H1 (cell line): ENCODE results near the gene SIRT6. TPM values are rescaled to one million over a fixed set of nuclear protein-coding genes. Genes with fewer than 3 reads are reported as not detected.

Experiments
- CTCF ChIA-PET: fragments of 300-600 bp; sonication (Branson Sonifier 250); formaldehyde crosslinking; loops from one replicate; lab custom pipeline; 2021; ENCODE audit not compliant: partially characterized antibody; lab: Charles Lee
- POLR2A ChIA-PET: fragments of 300-600 bp; sonication (Branson Sonifier 250); formaldehyde crosslinking; loops from one replicate; lab custom pipeline; 2021; ENCODE audit warnings: inconsistent platforms; ENCODE audit not compliant: partially characterized antibody; lab: Charles Lee
- DNase-seq, 2 experiments: peaks; one replicate each; pipeline versions ENCODE4 v3.0.0 to v3.0.0-alpha.2; 2010 to 2022; ENCODE audit warnings: low spot score in 2 of 2, low read depth in 1 of 2, mixed read lengths in 1 of 2
- FAIRE-seq: peaks from 2 replicates; lab custom pipeline; 2011; peaks lifted over from hg19 to GRCh38; lab: Jason Lieb, UNC
- H2AFZ ChIP-seq: 2 replicates; pipeline ENCODE4 v1.8.1; 2012; ENCODE audit warnings: low read length, inconsistent platforms
- H2AK5ac ChIP-seq: 2 replicates; pipeline ENCODE4 v1.6.1; 2013; ENCODE audit warnings: low read depth, low read length
- H2BK120ac ChIP-seq: replicated peaks from 2 replicates; pipeline ENCODE3; 2013; ENCODE audit warnings: low read depth, low read length, inconsistent platforms
- H2BK12ac ChIP-seq: 2 replicates; pipeline ENCODE4 v1.6.1; 2013; ENCODE audit warnings: low read depth, low read length
- H2BK15ac ChIP-seq: 2 replicates; pipeline ENCODE4 v1.6.1; 2013; ENCODE audit warnings: low read length
- H2BK20ac ChIP-seq: 2 replicates; pipeline ENCODE4 v1.6.1; 2013; ENCODE audit warnings: low read length
- H2BK5ac ChIP-seq: 2 replicates; pipeline ENCODE4 v1.6.1; 2013; ENCODE audit warnings: low read depth, low read length
- H3K14ac ChIP-seq: 2 replicates; pipeline ENCODE4 v1.6.1; 2013; ENCODE audit warnings: inconsistent platforms; ENCODE audit not compliant: insufficient read length
- H3K18ac ChIP-seq: 2 replicates; pipeline ENCODE4 v1.6.1; 2013; ENCODE audit warnings: low read length; ENCODE audit errors: extremely low read depth
- H3K23ac ChIP-seq: 2 replicates; pipeline ENCODE4 v1.6.1; 2013; ENCODE audit warnings: inconsistent platforms; ENCODE audit not compliant: insufficient read length
- H3K23me2 ChIP-seq: 2 replicates; pipeline ENCODE4 v1.6.1; 2013; ENCODE audit warnings: low read depth, low read length
- H3K27ac ChIP-seq: 2 replicates; pipeline ENCODE4 v1.6.1; 2011; ENCODE audit warnings: low read depth, low read length, inconsistent platforms
- H3K27me3 ChIP-seq, 4 experiments: replicated peaks in 1 of 4; 1 replicate in 1 of 4; 2 replicates in 3 of 4; pipeline versions ENCODE4 v1.6.1 to v1.8.1; 2011 to 2013; ENCODE audit warnings: low read length in 3 of 4, mild to moderate bottlenecking in 3 of 4, inconsistent platforms in 2 of 4, mixed read lengths in 2 of 4, moderate library complexity in 1 of 4; ENCODE audit not compliant: control insufficient read depth in 3 of 4, insufficient read depth in 3 of 4; ENCODE audit errors: extremely low read depth in 1 of 4
- H3K36me3 ChIP-seq, 4 experiments: 2 replicates each; pipeline versions ENCODE4 v1.6.1 to v1.8.1; 2011 to 2013; ENCODE audit warnings: mild to moderate bottlenecking in 4 of 4, low read length in 3 of 4, moderate library complexity in 2 of 4, control low read depth in 1 of 4, inconsistent platforms in 1 of 4; ENCODE audit not compliant: insufficient read depth in 4 of 4, control insufficient read depth in 2 of 4
- H3K4ac ChIP-seq: replicated peaks from 2 replicates; pipeline ENCODE3; 2013; ENCODE audit warnings: low read length, low read depth, mixed read lengths, inconsistent platforms; ENCODE audit not compliant: insufficient read length
- H3K4me1 ChIP-seq, 4 experiments: replicated peaks in 1 of 4; 1 replicate in 1 of 4; 2 replicates in 3 of 4; pipeline versions ENCODE4 v1.6.1 to v1.8.1; 2011 to 2013; ENCODE audit warnings: low read length in 3 of 4, inconsistent platforms in 2 of 4, mixed read lengths in 1 of 4; ENCODE audit not compliant: insufficient read depth in 4 of 4, control insufficient read depth in 3 of 4
- H3K4me2 ChIP-seq, 2 experiments: 2 replicates each; pipeline versions ENCODE4 v1.6.1 to v1.8.1; 2011 to 2013; ENCODE audit warnings: low read depth in 2 of 2, low read length in 2 of 2, control low read depth in 1 of 2, inconsistent platforms in 1 of 2, mild to moderate bottlenecking in 1 of 2; ENCODE audit not compliant: insufficient read depth in 1 of 2
- H3K4me3 ChIP-seq, 4 experiments: fragments of 200-600, 300-600 bp in 1 of 4; sonication (generic), shearing (Covaris generic), sonication (Bioruptor Twin) in 1 of 4; 2 replicates each; pipeline versions ENCODE4 v1.5.1 to v1.8.1; 2011 to 2016; ENCODE audit warnings: low read length in 4 of 4, low read depth in 3 of 4, control low read depth in 2 of 4, inconsistent platforms in 2 of 4, mild to moderate bottlenecking in 2 of 4, mixed read lengths in 1 of 4, moderate library complexity in 1 of 4; ENCODE audit not compliant: insufficient read depth in 2 of 4; ENCODE audit errors: extremely low read depth in 1 of 4
- H3K56ac ChIP-seq: replicated peaks from 2 replicates; pipeline ENCODE3; 2013; ENCODE audit warnings: low read depth, mild to moderate bottlenecking, mixed read lengths, low read length, inconsistent platforms; ENCODE audit not compliant: insufficient read length
- H3K79me1 ChIP-seq: 2 replicates; pipeline ENCODE4 v1.6.1; 2013; ENCODE audit warnings: low read depth, low read length, control low read depth
- H3K79me2 ChIP-seq, 2 experiments: 2 replicates each; pipeline versions ENCODE4 v1.6.1 to v1.8.1; 2012 to 2013; ENCODE audit warnings: low read length in 2 of 2, mild to moderate bottlenecking in 2 of 2, inconsistent platforms in 1 of 2; ENCODE audit not compliant: insufficient read depth in 2 of 2, control insufficient read depth in 1 of 2
- H3K9ac ChIP-seq, 4 experiments: replicated peaks in 1 of 4; 1 replicate in 1 of 4; 2 replicates in 3 of 4; pipeline versions ENCODE4 v1.6.1 to v1.8.1; 2011 to 2013; ENCODE audit warnings: low read depth in 3 of 4, low read length in 3 of 4, control low read depth in 2 of 4, mild to moderate bottlenecking in 2 of 4, moderate library complexity in 2 of 4, inconsistent platforms in 1 of 4; ENCODE audit errors: extremely low read depth in 1 of 4
- H3K9me3 ChIP-seq, 2 experiments: 2 replicates each; pipeline versions ENCODE4 v1.6.1 to v1.8.1; 2012 to 2013; ENCODE audit warnings: mild to moderate bottlenecking in 2 of 2, moderate library complexity in 2 of 2, control low read depth in 1 of 2, inconsistent platforms in 1 of 2, low read depth in 1 of 2, low read length in 1 of 2, mixed read lengths in 1 of 2; ENCODE audit not compliant: insufficient read depth in 2 of 2
- H4K20me1 ChIP-seq, 2 experiments: replicated peaks in 1 of 2; 2 replicates each; pipeline versions ENCODE3 to v1.8.1; 2011 to 2013; ENCODE audit warnings: inconsistent platforms in 2 of 2, low read length in 2 of 2, mild to moderate bottlenecking in 1 of 2; ENCODE audit not compliant: insufficient read depth in 2 of 2, control insufficient read depth in 1 of 2
- H4K5ac ChIP-seq: 2 replicates; pipeline ENCODE4 v1.6.1; 2013; ENCODE audit warnings: low read length, low read depth, mixed read lengths, inconsistent platforms; ENCODE audit not compliant: insufficient read length
- H4K8ac ChIP-seq: 2 replicates; pipeline ENCODE4 v1.8.0; 2013; ENCODE audit warnings: mild to moderate bottlenecking, moderate library complexity, low read length, inconsistent platforms; ENCODE audit not compliant: insufficient read depth; ENCODE audit errors: extremely low read depth
- H4K91ac ChIP-seq: replicated peaks from 2 replicates; pipeline ENCODE3; 2013; ENCODE audit warnings: low read length, mixed read lengths, inconsistent platforms; ENCODE audit not compliant: insufficient read length
- CBX5 ChIP-seq: fragments of 300-800, 300-1000 bp; sonication (generic); IDR thresholded peaks from 2 replicates; pipeline ENCODE4 v1.7.1; 2016; ENCODE audit warnings: antibody characterized with exemption, low read length, low read depth
- CHD2 ChIP-seq: IDR thresholded peaks from 2 replicates; pipeline ENCODE4 v1.6.1; 2012; ENCODE audit warnings: low read length, improper control_type of control experiment
- EZH2 ChIP-seq: fragments of 200-600 bp; sonication (generic); IDR thresholded peaks from 2 replicates; pipeline ENCODE4 v1.7.1; 2012; ENCODE audit warnings: low read depth, mild to moderate bottlenecking, moderate library complexity, low read length, inconsistent platforms; ENCODE audit not compliant: severe bottlenecking
- KDM5A ChIP-seq: fragments of 200-600 bp; IDR thresholded peaks from 2 replicates; pipeline ENCODE4 v1.7.1; 2012; ENCODE audit warnings: mild to moderate bottlenecking, low read length, inconsistent platforms, mixed read lengths
- polyA plus RNA-seq, 7 experiments: library from polyadenylated mRNA; depleted of rRNA in 3 of 7; stranded (reverse) in 5 of 7; unstranded in 2 of 7; fragments of >200 nt in 5 of 7; fragments of 200-250 nt in 2 of 7; gene quantifications; 1 replicate in 5 of 7; 2 replicates in 1 of 7; 4 replicates in 1 of 7; pipeline versions ENCODE4 v1.2.1 to v1.2.3, GENCODE V29; 2011 to 2013; ENCODE audit warnings: missing spikeins in 2 of 7, mixed read lengths in 2 of 7
- total RNA-seq: library from RNA; stranded (reverse); fragmentation: NEBNext Ultra II Directional; extraction: Animal tissue kit (Norgen Biotek cat#: 25700); gene quantifications from 2 replicates; pipeline ENCODE4 v1.2.1, GENCODE V29; 2021
- TF ChIP-seq, protein P1 (sequence below): IDR thresholded peaks from 2 replicates; pipeline ENCODE4 v1.6.1; 2011; ENCODE audit warnings: low read depth, mild to moderate bottlenecking, low read length; ENCODE audit not compliant: insufficient read depth

Gene SIRT6
- total and polyA plus RNA-seq, 2 of the 8 experiments (the other 6 are each of a cell fraction or from before 2014, with no cell fraction given): 25.2 to 27.0 TPM

DNA sequence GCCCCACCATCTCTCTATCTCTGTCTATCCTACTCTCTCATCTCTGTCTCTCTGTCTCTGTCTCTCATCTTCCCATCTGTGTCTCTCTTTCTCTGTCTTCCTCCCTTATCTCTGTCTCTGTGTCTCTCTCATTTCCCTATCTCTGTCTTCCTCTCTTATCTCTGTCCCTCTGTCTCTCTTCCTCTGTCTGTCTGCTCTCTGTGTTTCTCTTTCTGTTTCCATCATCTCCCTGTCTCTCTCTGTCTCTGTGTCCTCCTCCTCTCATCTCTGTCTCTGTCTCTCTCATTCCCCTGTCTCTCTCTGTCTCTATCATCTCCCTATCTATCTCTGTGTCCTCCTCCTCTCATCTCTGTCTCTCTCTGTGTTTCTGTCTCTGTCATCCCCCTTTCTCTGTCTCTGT lies 45.4 kb upstream of the SIRT6 start:
- Histone ChIP-seq H4K8ac (no peak overlapping the region), H3K56ac (no peak overlapping the region), H3K79me1 (no peaks in the 10 kb centered on the region), H3K23me2 (no peaks in the 10 kb centered on the region; the same call in 1 of the 2 replicates), H3K79me2 (no peaks in the 10 kb centered on the region), H4K20me1 (no peaks in the 10 kb centered on the region), H3K4me3 (no peak overlapping the region), H3K4me2 (no peak overlapping the region), H3K9ac (no peak overlapping the region), H2BK5ac (no peak overlapping the region), H3K27me3 (no peaks in the 10 kb centered on the region), H2BK20ac (no peak overlapping the region), H3K27ac (no peak overlapping the region), H2BK12ac (no peak overlapping the region; the same call in 1 of the 2 replicates), H4K91ac (no peak overlapping the region), H2AK5ac (no peak overlapping the region), H3K18ac (no peak overlapping the region), H3K4ac (no peak overlapping the region), H2BK15ac (no peak overlapping the region), H3K9me3 (no peaks in the 10 kb centered on the region), H3K36me3 (no peaks in the 10 kb centered on the region), H3K14ac (no peak overlapping the region), H3K4me1 (peaks cover 0 to 7% (median 3%) of the 10 kb centered on the region in 4 experiments; a peak in 3 of 7 replicates), H2AFZ (no peak overlapping the region), H4K5ac (no peak overlapping the region), H3K23ac (no peak overlapping the region), H2BK120ac (no peak overlapping the region)
- FAIRE-seq: no peak
- ChIA-PET CTCF (interaction anchor here (1.7 kb wide), 1 partner anchor 88 kb away, joined by 3 read pairs; no protein-coding TSS in a partner anchor), POLR2A (no interaction called here)
- TF ChIP-seq, protein P1, sequence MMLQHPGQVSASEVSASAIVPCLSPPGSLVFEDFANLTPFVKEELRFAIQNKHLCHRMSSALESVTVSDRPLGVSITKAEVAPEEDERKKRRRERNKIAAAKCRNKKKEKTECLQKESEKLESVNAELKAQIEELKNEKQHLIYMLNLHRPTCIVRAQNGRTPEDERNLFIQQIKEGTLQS: no peak
- no peak for TF ChIP-seq CBX5
- no peak for TF ChIP-seq KDM5A
- TF ChIP-seq EZH2: no peak
- no peak for TF ChIP-seq CHD2
- DNase-seq: no peak
